ENCODE data around the gene FRRS1L. TPM values are rescaled to one million over a fixed set of nuclear protein-coding genes. Genes with fewer than 3 reads are reported as not detected.

Gene FRRS1L
- total and polyA plus RNA-seq, 10 donors, result under 0.01 to 0.03 TPM; not detected in 8

DNA sequence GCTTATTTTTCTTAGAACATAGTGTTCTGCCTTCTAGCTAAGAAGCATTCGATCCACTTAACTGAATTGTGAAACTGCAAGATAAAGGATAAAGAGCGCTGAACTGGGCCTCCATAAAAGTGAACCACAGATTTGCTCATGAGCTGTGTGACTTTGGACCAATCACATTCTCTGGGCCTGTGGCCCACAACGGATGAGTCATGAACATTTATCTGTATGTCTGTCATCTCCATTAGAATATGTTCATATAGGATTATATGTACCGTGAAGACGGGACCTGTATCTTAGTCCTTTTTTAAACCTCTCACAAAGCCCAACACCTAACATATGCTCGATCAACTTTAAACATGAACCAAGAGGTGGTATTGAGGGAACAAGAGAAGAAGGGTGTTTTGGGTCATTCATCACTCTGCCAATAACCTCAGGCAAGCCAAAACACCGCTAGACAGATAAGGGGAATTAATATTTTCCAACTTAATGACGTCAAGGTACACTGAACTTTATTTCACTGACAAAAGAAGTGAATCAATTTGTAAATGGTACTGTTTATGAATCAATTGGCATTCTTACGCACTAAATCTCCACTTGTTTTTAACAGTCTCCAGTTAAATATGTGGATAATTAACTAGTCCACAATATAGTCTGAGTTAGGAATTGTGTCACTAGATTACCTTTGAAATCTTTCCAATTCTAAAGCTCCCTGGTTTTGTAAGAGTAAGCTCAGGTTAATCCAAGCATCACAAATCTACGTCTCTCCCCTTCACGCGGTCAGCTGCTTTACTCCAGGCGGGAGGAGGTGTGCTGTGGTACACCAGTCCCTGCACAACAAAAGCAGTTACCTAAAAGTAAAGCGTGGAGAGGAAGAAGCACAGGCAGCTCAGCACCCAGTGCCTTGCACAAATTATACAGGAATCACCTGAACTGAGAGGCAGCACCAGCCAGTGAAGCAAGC is 48.9 kb downstream of the FRRS1L start:
- Histone ChIP-seq H3K9me3 (no peaks in the 10 kb centered on the region), H3K27me3 (replicated peaks in 1 of 7) (no peaks in the 10 kb centered on the region), H3K4me1 (peaks cover 27 to 71% (median 60%) of the 10 kb centered on the region in 6 donors), H3K4me3 (peak overlapping the region; percentile 76 to 99 (median 92)), H3K27ac (peak overlapping the region in 4 of 8 donors; percentile 90 to 97 (median 94)), H3K36me3 (no peaks in the 10 kb centered on the region)
- no peak for DNase-seq
- TF ChIP-seq POLR2AphosphoS5 (IDR thresholded peaks at IDR 0.05) (no peak), POLR2A (IDR thresholded peaks at IDR 0.05) (no peak)
- TF ChIP-seq, protein P1, sequence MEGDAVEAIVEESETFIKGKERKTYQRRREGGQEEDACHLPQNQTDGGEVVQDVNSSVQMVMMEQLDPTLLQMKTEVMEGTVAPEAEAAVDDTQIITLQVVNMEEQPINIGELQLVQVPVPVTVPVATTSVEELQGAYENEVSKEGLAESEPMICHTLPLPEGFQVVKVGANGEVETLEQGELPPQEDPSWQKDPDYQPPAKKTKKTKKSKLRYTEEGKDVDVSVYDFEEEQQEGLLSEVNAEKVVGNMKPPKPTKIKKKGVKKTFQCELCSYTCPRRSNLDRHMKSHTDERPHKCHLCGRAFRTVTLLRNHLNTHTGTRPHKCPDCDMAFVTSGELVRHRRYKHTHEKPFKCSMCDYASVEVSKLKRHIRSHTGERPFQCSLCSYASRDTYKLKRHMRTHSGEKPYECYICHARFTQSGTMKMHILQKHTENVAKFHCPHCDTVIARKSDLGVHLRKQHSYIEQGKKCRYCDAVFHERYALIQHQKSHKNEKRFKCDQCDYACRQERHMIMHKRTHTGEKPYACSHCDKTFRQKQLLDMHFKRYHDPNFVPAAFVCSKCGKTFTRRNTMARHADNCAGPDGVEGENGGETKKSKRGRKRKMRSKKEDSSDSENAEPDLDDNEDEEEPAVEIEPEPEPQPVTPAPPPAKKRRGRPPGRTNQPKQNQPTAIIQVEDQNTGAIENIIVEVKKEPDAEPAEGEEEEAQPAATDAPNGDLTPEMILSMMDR (IDR thresholded peaks at IDR 0.05 in 8 of 11, conservative IDR thresholded peaks at IDR 0.05 in 3 of 11), result no peak
- WGBS, 5 donors, result 45 to 56% (median 49%) methylated on average over 14 of the region's 14 CpGs
- intact Hi-C loops (cut with DNase I; ENCODE audit: low total_unique reads), result no loop called here

DNA sequence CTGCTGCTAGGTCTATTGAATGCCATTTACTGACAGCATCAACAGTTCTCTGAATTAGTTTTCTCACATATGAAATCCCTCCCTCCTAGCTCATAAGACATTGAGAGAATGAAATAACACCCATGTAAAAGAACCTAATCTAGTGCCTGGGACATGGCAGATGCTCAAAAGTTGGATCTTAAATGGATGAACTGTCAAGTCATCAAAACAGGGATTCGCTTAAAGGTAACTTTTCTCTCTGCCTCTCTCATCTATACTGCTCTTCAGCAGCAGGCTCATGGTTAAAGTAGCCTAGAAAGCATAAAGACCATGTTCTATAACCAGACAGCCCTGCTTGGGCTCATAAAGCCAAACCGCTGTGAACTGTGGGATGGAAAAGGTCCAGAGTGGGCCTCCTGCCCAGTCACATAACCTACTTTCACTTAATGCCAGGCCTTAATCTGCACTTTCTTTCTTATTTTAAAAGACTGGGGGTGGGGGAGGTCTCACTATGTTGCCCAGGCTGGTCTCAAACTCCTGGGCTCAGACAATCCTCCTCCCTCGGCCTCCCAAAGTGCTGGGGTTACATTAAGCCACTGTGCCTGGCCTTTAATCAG is 51.0 kb downstream of the FRRS1L start:
- TF ChIP-seq, protein P1 (IDR thresholded peaks at IDR 0.05 in 8 of 11, conservative IDR thresholded peaks at IDR 0.05 in 3 of 11), result no peak
- TF ChIP-seq POLR2AphosphoS5 (IDR thresholded peaks at IDR 0.05) (no peak), POLR2A (IDR thresholded peaks at IDR 0.05) (no peak)
- 87 to 94% (median 91%) methylated on average over 3 of the region's 3 CpGs for WGBS, 5 donors
- Histone ChIP-seq H3K36me3 (no peaks in the 10 kb centered on the region), H3K4me3 (no peak overlapping the region), H3K4me1 (peaks cover 41 to 92% (median 74%) of the 10 kb centered on the region in 6 donors), H3K9me3 (no peaks in the 10 kb centered on the region), H3K27me3 (replicated peaks in 1 of 7) (no peaks in the 10 kb centered on the region), H3K27ac (peak overlapping the region in 1 of 8 donors; percentile 92)
- no peak for DNase-seq
- intact Hi-C loops (cut with DNase I; ENCODE audit: low total_unique reads), result no loop called here

DNA sequence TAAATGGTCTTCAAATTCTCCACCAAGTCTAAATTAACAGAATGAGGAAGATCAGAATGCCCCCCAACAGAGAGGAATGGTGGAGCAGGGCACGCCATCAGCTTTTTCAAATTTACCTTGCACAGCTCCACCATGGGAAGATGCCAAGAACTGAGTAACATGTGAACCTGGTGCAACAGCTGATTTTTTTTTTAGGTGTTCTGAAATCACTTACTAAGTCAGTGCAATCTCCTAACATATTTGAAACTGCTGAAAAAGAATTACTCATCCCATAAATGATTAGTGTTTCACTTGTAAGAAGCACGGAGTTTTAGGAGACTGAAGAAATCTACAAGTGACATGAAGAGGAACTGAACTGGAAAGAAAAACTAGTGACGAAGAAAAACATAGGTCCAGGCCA is 52.4 kb downstream of the FRRS1L start:
- Histone ChIP-seq H3K9me3 (no peaks in the 10 kb centered on the region), H3K36me3 (no peaks in the 10 kb centered on the region), H3K27me3 (replicated peaks in 1 of 7) (no peaks in the 10 kb centered on the region), H3K27ac (no peak overlapping the region), H3K4me1 (peaks cover 44 to 95% (median 82%) of the 10 kb centered on the region in 6 donors), H3K4me3 (no peak overlapping the region)
- 70 to 90% (median 77%) methylated on average over 3 of the region's 3 CpGs for WGBS, 5 donors
- DNase-seq, result no peak
- TF ChIP-seq POLR2AphosphoS5 (IDR thresholded peaks at IDR 0.05), result no peak
- TF ChIP-seq, protein P1 (IDR thresholded peaks at IDR 0.05 in 8 of 11, conservative IDR thresholded peaks at IDR 0.05 in 3 of 11), result no peak
- intact Hi-C loops (cut with DNase I; ENCODE audit: low total_unique reads), result no loop called here

Data from spleen (tissue), 11 donors.